Hepatocyte (in vitro differentiated cells): ENCODE data around the gene ADAMTSL1. TPM values are rescaled to one million over a fixed set of nuclear protein-coding genes. Genes with fewer than 3 reads are reported as not detected.

Experiments
- DNase-seq: peaks from one replicate; pipeline ENCODE4 v3.0.0-alpha.2; 2016; ENCODE audit warnings: low spot score
- H2AFZ ChIP-seq: fragments of 200-600 bp; sonication (generic); 2 replicates; pipeline ENCODE4 v1.6.0; 2016; ENCODE audit warnings: antibody characterized with exemption, mild to moderate bottlenecking
- H3K27ac ChIP-seq: fragments of 200-600 bp; sonication (generic); 2 replicates; pipeline ENCODE4 v1.5.1; 2016; ENCODE audit warnings: mild to moderate bottlenecking
- H3K27me3 ChIP-seq: fragments of 200-600 bp; sonication (generic); 2 replicates; pipeline ENCODE4 v1.6.1; 2016
- H3K36me3 ChIP-seq: fragments of 200-600 bp; sonication (generic); replicated peaks from 2 replicates; pipeline ENCODE4 v1.5.1; 2016; ENCODE audit warnings: low read depth; ENCODE audit not compliant: insufficient read depth
- H3K4me1 ChIP-seq: fragments of 200-600 bp; sonication (generic); 2 replicates; pipeline ENCODE4 v1.5.1; 2016; ENCODE audit warnings: mild to moderate bottlenecking, moderate library complexity; ENCODE audit not compliant: insufficient read depth
- H3K4me2 ChIP-seq: fragments of 200-600 bp; sonication (generic); 2 replicates; pipeline ENCODE4 v1.6.0; 2016
- H3K4me3 ChIP-seq: fragments of 200-600 bp; sonication (generic); 2 replicates; pipeline ENCODE4 v1.5.1; 2016; ENCODE audit warnings: mild to moderate bottlenecking
- H3K79me2 ChIP-seq: fragments of 200-600 bp; sonication (generic); 2 replicates; pipeline ENCODE4 v1.6.0; 2017; ENCODE audit warnings: mild to moderate bottlenecking
- H3K9me2 ChIP-seq: fragments of 200-600 bp; sonication (generic); replicated peaks from 2 replicates; pipeline ENCODE4 v1.6.0; 2017; ENCODE audit warnings: mild to moderate bottlenecking; ENCODE audit not compliant: insufficient read depth
- H3K9me3 ChIP-seq: fragments of 200-600 bp; sonication (generic); 2 replicates; pipeline ENCODE4 v1.5.1; 2016; ENCODE audit warnings: low read depth, mild to moderate bottlenecking
- H4K20me1 ChIP-seq: fragments of 200-600 bp; sonication (generic); 2 replicates; pipeline ENCODE4 v1.6.0; 2016; ENCODE audit warnings: mild to moderate bottlenecking; ENCODE audit not compliant: insufficient read depth, poor library complexity, severe bottlenecking
- CTCF ChIP-seq: fragments of 200-600 bp; sonication (generic); IDR thresholded peaks from 2 replicates; pipeline ENCODE4 v1.5.1; 2016; ENCODE audit warnings: antibody characterized with exemption, mild to moderate bottlenecking; ENCODE audit not compliant: poor library complexity
- EZH2 ChIP-seq: fragments of 200-600 bp; sonication (generic); IDR thresholded peaks from 2 replicates; pipeline ENCODE4 v1.6.1; 2016; ENCODE audit warnings: antibody characterized with exemption, mild to moderate bottlenecking, borderline replicate concordance
- EZH2phosphoT487 ChIP-seq: fragments of 200-600 bp; sonication (generic); IDR thresholded peaks from one replicate; pipeline ENCODE4 v1.6.1; 2018; ENCODE audit warnings: antibody characterized with exemption, mild to moderate bottlenecking, low read depth, moderate library complexity; ENCODE audit not compliant: unreplicated experiment, severe bottlenecking
- WGBS: methylation state at CpG from one replicate; pipeline ENCODE4 v1.1.6; 2016; ENCODE audit warnings: low lambda C conversion rate; ENCODE audit errors: missing lambda C conversion rate; 5-methylcytosine and 5-hydroxymethylcytosine counted together
- polyA plus RNA-seq: library from polyadenylated mRNA; unstranded; fragments of >200 nt; fragmentation: Nextera tagmentation; extraction: Ambion mirVana; gene quantifications from 2 replicates; pipeline ENCODE4 v1.2.1, GENCODE V29; 2016
- total RNA-seq: library from RNA; depleted of rRNA; stranded (reverse); fragments of >200 nt; gene quantifications from 2 replicates; pipeline ENCODE4 v1.2.3, GENCODE V29; 2014

ADAMTSL1 gene
- total and polyA plus RNA-seq, 2 experiments from 2014 or later, result 7.2 to 24.0 TPM

- H4K20me1 ChIP-seq, result no peaks in the 10 kb centered on the region
- 94% methylated on average over 2 of the region's 2 CpGs for WGBS
- no peaks in the 10 kb centered on the region for H3K9me2 ChIP-seq
- DNase-seq, result no peak
- H3K9me3 ChIP-seq, result no peaks in the 10 kb centered on the region
- no peak for TF ChIP-seq EZH2
- TF ChIP-seq EZH2phosphoT487, result no peak
- TF ChIP-seq CTCF, result no peak
- H3K27ac ChIP-seq, result no peak overlapping the region
- no peak overlapping the region for H2AFZ ChIP-seq
- no peaks in the 10 kb centered on the region for H3K27me3 ChIP-seq
- H3K4me3 ChIP-seq, result no peak overlapping the region
- no peaks in the 10 kb centered on the region for H3K79me2 ChIP-seq
- H3K36me3 ChIP-seq, result no peaks in the 10 kb centered on the region
- no peak overlapping the region for H3K4me2 ChIP-seq
- no peaks in the 10 kb centered on the region for H3K4me1 ChIP-seq
Observed at GRCh38 chr9:18745710-18746109, 271.8 kb downstream of the ADAMTSL1 start.

DNA sequence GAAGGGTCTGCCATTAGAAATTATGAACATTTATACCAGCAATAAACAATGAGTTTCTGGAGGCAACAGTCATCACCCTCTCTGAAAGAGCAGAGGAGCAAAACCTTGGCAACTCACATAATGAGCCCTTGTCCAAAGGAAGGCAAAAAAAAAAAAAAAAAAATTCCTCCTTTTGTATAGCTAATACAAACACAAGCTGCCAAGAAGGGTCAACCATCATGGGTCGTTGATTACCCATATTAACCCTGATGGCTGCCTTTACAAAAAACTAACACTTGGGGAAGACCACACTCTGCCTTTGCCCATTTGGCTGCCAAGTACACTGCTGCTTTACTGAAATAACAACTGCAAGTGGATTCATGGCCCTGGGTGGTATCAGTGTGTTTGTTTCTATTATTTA, 272.7 kb downstream of the ADAMTSL1 start:
- Histone ChIP-seq H4K20me1 (no peaks in the 10 kb centered on the region), H3K9me2 (no peaks in the 10 kb centered on the region), H3K27me3 (no peaks in the 10 kb centered on the region), H2AFZ (no peak overlapping the region), H3K4me3 (no peak overlapping the region), H3K27ac (no peak overlapping the region), H3K36me3 (no peaks in the 10 kb centered on the region), H3K4me2 (no peak overlapping the region), H3K79me2 (no peaks in the 10 kb centered on the region), H3K9me3 (no peaks in the 10 kb centered on the region), H3K4me1 (no peaks in the 10 kb centered on the region)
- 71% methylated on average over 1 of the region's 1 CpG for WGBS
- no peak for TF ChIP-seq EZH2phosphoT487
- TF ChIP-seq EZH2, result no peak
- TF ChIP-seq CTCF, result no peak
- DNase-seq, result no peak

DNA sequence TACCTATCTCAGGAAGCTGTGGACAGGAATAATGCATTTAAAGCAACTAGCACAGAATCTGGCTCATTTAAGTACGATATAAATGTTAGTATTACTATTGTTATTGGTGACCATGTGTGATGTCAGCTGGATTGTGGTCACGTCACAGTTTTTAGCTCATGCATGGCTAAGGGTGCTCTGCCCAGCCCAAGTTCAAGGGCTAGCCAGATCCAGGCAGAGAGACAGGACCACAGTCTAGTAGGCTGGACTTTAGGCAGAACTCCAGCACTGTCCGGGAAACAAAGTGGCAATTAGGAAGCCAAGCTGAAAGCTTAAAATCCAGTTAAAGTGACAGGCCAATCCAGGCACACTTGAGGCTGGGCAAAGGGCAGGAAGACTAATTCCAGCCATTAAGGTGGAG, 273.6 kb downstream of the ADAMTSL1 start:
- DNase-seq, result no peak
- H4K20me1 ChIP-seq, result no peaks in the 10 kb centered on the region
- WGBS, result 82% methylated on average over 3 of the region's 3 CpGs

More for the DNA sequence above, 273.6 kb downstream of the ADAMTSL1 start:
- no peaks in the 10 kb centered on the region for H3K36me3 ChIP-seq
- no peak overlapping the region for H3K27ac ChIP-seq
- no peaks in the 10 kb centered on the region for H3K79me2 ChIP-seq
- H3K9me3 ChIP-seq, result no peaks in the 10 kb centered on the region
- H3K4me3 ChIP-seq, result no peak overlapping the region
- no peaks in the 10 kb centered on the region for H3K9me2 ChIP-seq
- H3K4me1 ChIP-seq, result no peaks in the 10 kb centered on the region
- H3K4me2 ChIP-seq, result no peak overlapping the region
- TF ChIP-seq EZH2, result no peak
- no peak for TF ChIP-seq CTCF
- no peak for TF ChIP-seq EZH2phosphoT487
- H3K27me3 ChIP-seq, result no peaks in the 10 kb centered on the region
- no peak overlapping the region for H2AFZ ChIP-seq
